GM06990 (cell line): ENCODE measurements around the gene GNPTAB.
A peak's percentile ranks its signal among the peaks of the same experiment; 100 is the strongest.

Experiments used
- DNase-seq: peaks from one replicate; pipeline ENCODE4 v3.0.0-alpha.2; 2011; ENCODE audit not compliant: insufficient read length; ENCODE audit errors: extremely low read depth
- H3K27me3 ChIP-seq: replicated peaks from 2 replicates; pipeline ENCODE4 v1.6.0; 2011; ENCODE audit warnings: low read length; ENCODE audit not compliant: control insufficient read depth, insufficient read depth
- H3K36me3 ChIP-seq: 2 replicates; pipeline ENCODE4 v1.5.1; 2011; ENCODE audit warnings: low read length; ENCODE audit not compliant: control insufficient read depth, insufficient read depth
- H3K4me3 ChIP-seq: replicated peaks from 2 replicates; pipeline ENCODE4 v1.5.1; 2011; ENCODE audit warnings: low read depth, mild to moderate bottlenecking, control low read depth, low read length
- CTCF ChIP-seq: IDR thresholded peaks from 2 replicates; pipeline ENCODE4 v1.5.1; 2011; ENCODE audit warnings: low read length, control low read depth, mild to moderate bottlenecking, inconsistent platforms; ENCODE audit not compliant: insufficient read depth, poor library complexity, severe bottlenecking

The GNPTAB gene

GRCh38 chr12:101777978-101778377 lies 52.8 kb downstream of the GNPTAB start:
- peaks cover 3% of the 10 kb centered on the region; the same call in 1 of the 2 replicates for H3K36me3 ChIP-seq
- no peak for DNase-seq
- no peak overlapping the region for H3K4me3 ChIP-seq
- H3K27me3 ChIP-seq: no peaks in the 10 kb centered on the region
- no peak for TF ChIP-seq CTCF

- H3K36me3 ChIP-seq: peaks cover 3% of the 10 kb centered on the region; the same call in 1 of the 2 replicates
- no peak overlapping the region for H3K4me3 ChIP-seq
- no peak for DNase-seq
- no peaks in the 10 kb centered on the region for H3K27me3 ChIP-seq
- TF ChIP-seq CTCF: no peak
These were observed 53.3 kb downstream of the GNPTAB start for GRCh38 chr12:101777485-101777884.

GRCh38 chr12:101775816-101776215 lies 54.9 kb downstream of the GNPTAB start:
- no peak for TF ChIP-seq CTCF
- DNase-seq: no peak
- no peaks in the 10 kb centered on the region for H3K27me3 ChIP-seq
- H3K4me3 ChIP-seq: no peak overlapping the region
- peaks cover 3% of the 10 kb centered on the region; the same call in 1 of the 2 replicates for H3K36me3 ChIP-seq

- H3K27me3 ChIP-seq: no peaks in the 10 kb centered on the region
- peaks cover 4% of the 10 kb centered on the region for H3K36me3 ChIP-seq
These were observed 57.1 kb downstream of the GNPTAB start for GRCh38 chr12:101773650-101774162.

GRCh38 chr12:101772012-101772775 lies 58.6 kb downstream of the GNPTAB start:
- no peak for TF ChIP-seq CTCF
- Histone ChIP-seq H3K27me3 (no peaks in the 10 kb centered on the region), H3K36me3 (peaks cover 4% of the 10 kb centered on the region), H3K4me3 (no peak overlapping the region)
- no peak for DNase-seq

More at GRCh38 chr12:101773650-101774162, 57.1 kb downstream of the GNPTAB start:
- no peak overlapping the region for H3K4me3 ChIP-seq
- TF ChIP-seq CTCF: peak; percentile 73
- peak; percentile 23 for DNase-seq
